Spleen (tissue), 7 donors: ENCODE measurements around the gene FHIT.

Experiments
- POLR2A ChIP-seq, 3 donors: fragments of 450-650 bp; IDR thresholded peaks; one replicate each; pipeline ENCODE4 v1.5.1; 2017; ENCODE audit warnings: antibody characterized with exemption in 3 of 3, mild to moderate bottlenecking in 1 of 3
- POLR2AphosphoS5 ChIP-seq, 3 donors: sonication (generic); formaldehyde crosslinking; IDR thresholded peaks; one replicate each; pipeline ENCODE4 v1.5.1; 2017; ENCODE audit warnings: antibody characterized with exemption in 3 of 3
- TF ChIP-seq, protein P1 (sequence below), 11 experiments: fragments of 200-600 bp in 7 of 11; fragments of 450-650 bp in 4 of 11; sonication (generic) in 4 of 11; IDR thresholded peaks in 8 of 11; conservative IDR thresholded peaks in 3 of 11; 1 replicate in 7 of 11; 2 replicates in 4 of 11; pipeline versions ENCODE4 v1.4.0 to v1.8.0; 2016 to 2021; ENCODE audit warnings: antibody characterized with exemption in 11 of 11, inconsistent platforms in 4 of 11, mild to moderate bottlenecking in 1 of 11
- donor health status: DM: no; HTN: no; CAD: no; lungs with moderate emphysema.
- donor health status: DM: no; HTN: no; CAD: no.
- donor health status: DM: no; HTN: no; CAD: no.

DNA sequence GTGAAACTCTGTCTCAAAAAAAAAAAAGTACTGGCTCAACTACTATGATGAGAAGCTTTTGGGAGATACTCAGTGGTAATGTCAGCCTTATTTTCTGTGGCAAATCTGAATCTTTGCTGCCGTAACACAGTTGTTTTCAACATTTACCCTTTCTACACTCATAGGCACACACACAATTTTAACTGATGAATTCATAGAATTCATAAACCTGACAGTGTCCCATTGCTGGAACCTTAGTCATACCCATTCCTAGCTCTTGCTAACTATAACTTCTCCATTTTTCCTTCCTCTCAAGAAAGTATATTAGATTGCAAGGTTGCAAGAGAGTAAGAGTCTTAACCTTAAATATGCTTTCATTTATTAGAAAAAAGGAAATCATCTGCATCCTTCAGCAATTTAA, 496.6 kb downstream of the FHIT start:
- TF ChIP-seq, protein P1, sequence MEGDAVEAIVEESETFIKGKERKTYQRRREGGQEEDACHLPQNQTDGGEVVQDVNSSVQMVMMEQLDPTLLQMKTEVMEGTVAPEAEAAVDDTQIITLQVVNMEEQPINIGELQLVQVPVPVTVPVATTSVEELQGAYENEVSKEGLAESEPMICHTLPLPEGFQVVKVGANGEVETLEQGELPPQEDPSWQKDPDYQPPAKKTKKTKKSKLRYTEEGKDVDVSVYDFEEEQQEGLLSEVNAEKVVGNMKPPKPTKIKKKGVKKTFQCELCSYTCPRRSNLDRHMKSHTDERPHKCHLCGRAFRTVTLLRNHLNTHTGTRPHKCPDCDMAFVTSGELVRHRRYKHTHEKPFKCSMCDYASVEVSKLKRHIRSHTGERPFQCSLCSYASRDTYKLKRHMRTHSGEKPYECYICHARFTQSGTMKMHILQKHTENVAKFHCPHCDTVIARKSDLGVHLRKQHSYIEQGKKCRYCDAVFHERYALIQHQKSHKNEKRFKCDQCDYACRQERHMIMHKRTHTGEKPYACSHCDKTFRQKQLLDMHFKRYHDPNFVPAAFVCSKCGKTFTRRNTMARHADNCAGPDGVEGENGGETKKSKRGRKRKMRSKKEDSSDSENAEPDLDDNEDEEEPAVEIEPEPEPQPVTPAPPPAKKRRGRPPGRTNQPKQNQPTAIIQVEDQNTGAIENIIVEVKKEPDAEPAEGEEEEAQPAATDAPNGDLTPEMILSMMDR (IDR thresholded peaks at IDR 0.05 in 8 of 11, conservative IDR thresholded peaks at IDR 0.05 in 3 of 11), result no peak
- TF ChIP-seq POLR2A (IDR thresholded peaks at IDR 0.05) (no peak), POLR2AphosphoS5 (IDR thresholded peaks at IDR 0.05) (no peak)
